Thymus (tissue), 11 donors: ENCODE results near the gene ZNF593OS. TPM values are rescaled to one million over a fixed set of nuclear protein-coding genes. Genes with fewer than 3 reads are reported as not detected.
A peak's percentile ranks its signal among the peaks of the same experiment; 100 is the strongest.

ENCODE experiments used
- DNase-seq, 9 donors: peaks; one replicate each; pipeline ENCODE4 v3.0.0-alpha.2; 2013; ENCODE audit warnings: low spot score in 9 of 9, low read depth in 6 of 9, missing footprints in 1 of 9
- H3K27ac ChIP-seq, 2 donors: one replicate each; pipeline ENCODE4 v1.5.1; 2013; ENCODE audit warnings: control low read depth in 1 of 2, low read depth in 1 of 2, low read length in 1 of 2, mild to moderate bottlenecking in 1 of 2, moderate library complexity in 1 of 2
- H3K27me3 ChIP-seq, 2 donors: one replicate each; pipeline ENCODE4 v1.5.1; 2013; ENCODE audit warnings: low read length in 1 of 2; ENCODE audit not compliant: control insufficient read depth in 2 of 2, insufficient read depth in 1 of 2
- H3K36me3 ChIP-seq, 2 donors: one replicate each; pipeline ENCODE4 v1.5.1; 2013; ENCODE audit warnings: low read length in 1 of 2, mild to moderate bottlenecking in 1 of 2, moderate library complexity in 1 of 2; ENCODE audit not compliant: control insufficient read depth in 2 of 2, insufficient read depth in 2 of 2
- H3K4me1 ChIP-seq, 2 donors: one replicate each; pipeline ENCODE4 v1.5.1; 2013; ENCODE audit warnings: low read length in 2 of 2; ENCODE audit not compliant: control insufficient read depth in 2 of 2, insufficient read depth in 2 of 2
- H3K4me3 ChIP-seq, 2 donors: one replicate each; pipeline ENCODE4 v1.5.1; 2013; ENCODE audit warnings: low read length in 2 of 2, control low read depth in 1 of 2, mild to moderate bottlenecking in 1 of 2
- H3K9me3 ChIP-seq, 2 donors: one replicate each; pipeline ENCODE4 v1.5.1; 2013; ENCODE audit warnings: low read length in 1 of 2, mild to moderate bottlenecking in 1 of 2; ENCODE audit not compliant: control insufficient read depth in 2 of 2, insufficient read depth in 1 of 2
- WGBS: extraction: QIAGEN DNeasy Blood & Tissue Kit; methylation state at CpG from one replicate; pipeline ENCODE4 v1.1.7; 2013; 5-methylcytosine and 5-hydroxymethylcytosine counted together
- polyA plus RNA-seq: library from polyadenylated mRNA; stranded (reverse); fragments of 200-250 nt; gene quantifications from one replicate; pipeline ENCODE4 v1.2.3, GENCODE V29; 2013
- total RNA-seq: library from RNA; stranded (reverse); fragments of 120-200 nt; gene quantifications from one replicate; pipeline ENCODE4 v1.2.4, GENCODE V29; 2013
- donor health status: healthy.

The ZNF593OS gene
- total and polyA plus RNA-seq, 2 donors, result 0.87 TPM; not detected in 1

DNA sequence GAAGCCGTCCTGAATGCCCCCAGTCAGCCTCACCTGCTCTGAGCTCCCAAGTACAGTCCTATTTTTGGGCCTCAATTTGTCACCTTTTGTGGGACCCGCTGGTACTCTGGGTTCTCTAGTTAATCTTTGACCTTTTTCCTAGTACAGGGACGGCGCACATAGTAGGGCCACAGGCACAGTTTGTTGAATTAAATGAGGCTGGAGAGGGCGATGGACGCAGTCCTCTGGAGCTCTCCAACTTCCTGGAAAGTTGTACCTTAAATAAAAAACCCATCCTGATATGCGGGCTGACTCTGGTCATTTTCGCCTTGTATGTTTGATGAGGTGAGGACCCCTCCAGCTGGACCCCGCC, 8.0 kb downstream of the ZNF593OS start:
- H3K4me1 ChIP-seq, result peaks cover 11 to 37% of the 10 kb centered on the region in 2 donors
- no peak for DNase-seq
- WGBS, result 57% methylated on average over 9 of the region's 9 CpGs
- no peak overlapping the region for H3K27ac ChIP-seq
- no peak overlapping the region for H3K4me3 ChIP-seq
- peaks cover 27 to 59% of the 10 kb centered on the region in 2 donors for H3K27me3 ChIP-seq
- peaks cover 0 to 8% of the 10 kb centered on the region in 2 donors for H3K9me3 ChIP-seq
- no peaks in the 10 kb centered on the region for H3K36me3 ChIP-seq

DNA sequence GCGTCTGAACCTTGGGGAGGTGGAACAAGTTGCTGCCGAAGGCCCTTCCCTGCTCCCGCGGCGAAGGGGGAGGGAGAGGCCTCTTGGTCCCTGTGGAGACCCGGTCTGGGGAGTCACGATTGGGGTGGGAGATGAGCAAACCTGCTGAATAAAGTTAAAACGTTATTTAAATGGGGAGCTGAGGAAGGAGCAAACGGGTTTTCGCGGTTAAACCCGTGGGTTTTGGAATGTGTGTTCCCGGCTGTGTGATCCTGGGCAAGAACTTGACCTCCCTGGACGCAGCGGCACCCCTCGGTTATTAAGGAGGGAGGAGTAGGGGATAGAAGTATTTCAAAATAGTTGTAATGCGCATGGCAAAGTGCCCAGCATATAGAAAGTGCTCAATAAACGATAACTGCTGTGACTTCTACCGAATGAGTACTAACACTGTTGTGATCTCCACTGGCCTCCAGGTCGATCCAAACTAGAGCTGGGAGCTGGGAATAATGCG, 9.4 kb downstream of the ZNF593OS start:
- H3K36me3 ChIP-seq, result no peaks in the 10 kb centered on the region
- peak overlapping the region in 1 of 2 donors; percentile 50 for H3K4me3 ChIP-seq
- no peak for DNase-seq
- peaks cover 0 to 8% of the 10 kb centered on the region in 2 donors for H3K9me3 ChIP-seq
- H3K4me1 ChIP-seq, result peaks cover 11 to 44% of the 10 kb centered on the region in 2 donors
- H3K27me3 ChIP-seq, result peaks cover 27 to 59% of the 10 kb centered on the region in 2 donors
- H3K27ac ChIP-seq, result no peak overlapping the region
- WGBS, result 27% methylated on average over 21 of the region's 21 CpGs

DNA sequence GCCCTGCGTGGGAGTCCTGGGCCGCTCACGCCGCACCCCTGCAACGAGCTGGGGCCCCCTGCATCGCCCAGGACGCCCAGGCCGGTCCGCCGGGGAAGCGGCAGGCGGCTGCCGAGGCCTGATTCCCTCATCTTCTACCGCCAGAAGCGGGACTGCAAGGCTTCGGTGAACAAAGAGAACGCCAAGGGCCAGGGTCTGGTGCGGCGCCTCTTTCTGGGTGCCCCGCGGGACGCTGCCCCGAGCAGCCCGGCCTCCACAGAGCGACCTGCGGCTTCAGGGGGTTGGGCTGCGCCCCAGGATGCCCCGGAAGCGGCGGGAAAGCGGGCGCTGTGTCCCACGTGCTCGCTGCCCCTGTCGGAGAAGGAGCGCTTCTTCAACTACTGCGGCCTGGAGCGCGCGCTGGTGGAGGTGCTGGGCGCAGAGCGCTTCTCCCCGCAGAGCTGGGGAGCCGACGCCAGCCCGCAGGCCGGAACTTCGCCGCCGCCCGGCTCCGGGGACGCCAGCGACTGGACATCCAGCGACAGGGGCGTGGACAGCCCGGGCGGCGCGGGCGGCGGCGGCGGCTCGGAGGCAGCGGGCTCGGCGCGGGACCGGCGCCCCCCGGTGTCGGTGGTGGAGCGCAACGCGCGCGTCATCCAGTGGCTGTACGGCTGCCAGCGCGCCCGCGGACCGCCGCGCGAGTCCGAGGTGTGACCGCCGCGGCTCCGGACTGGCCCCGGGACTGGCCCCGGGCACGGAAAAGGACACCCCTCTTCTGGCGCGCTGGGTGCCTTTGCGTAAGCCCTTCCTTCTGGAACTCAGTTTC, 10.0 kb downstream of the ZNF593OS start:
- peak in 1 of 9 donors; percentile 66 for DNase-seq
- peaks cover 27 to 61% of the 10 kb centered on the region in 2 donors for H3K27me3 ChIP-seq
- H3K27ac ChIP-seq, result no peak overlapping the region
- no peaks in the 10 kb centered on the region for H3K36me3 ChIP-seq
- H3K9me3 ChIP-seq, result peaks cover 0 to 8% of the 10 kb centered on the region in 2 donors
- 4% methylated on average over 98 of the region's 98 CpGs for WGBS
- H3K4me3 ChIP-seq, result peak overlapping the region; percentile 12 to 50
- H3K4me1 ChIP-seq, result peaks cover 7 to 43% of the 10 kb centered on the region in 2 donors

DNA sequence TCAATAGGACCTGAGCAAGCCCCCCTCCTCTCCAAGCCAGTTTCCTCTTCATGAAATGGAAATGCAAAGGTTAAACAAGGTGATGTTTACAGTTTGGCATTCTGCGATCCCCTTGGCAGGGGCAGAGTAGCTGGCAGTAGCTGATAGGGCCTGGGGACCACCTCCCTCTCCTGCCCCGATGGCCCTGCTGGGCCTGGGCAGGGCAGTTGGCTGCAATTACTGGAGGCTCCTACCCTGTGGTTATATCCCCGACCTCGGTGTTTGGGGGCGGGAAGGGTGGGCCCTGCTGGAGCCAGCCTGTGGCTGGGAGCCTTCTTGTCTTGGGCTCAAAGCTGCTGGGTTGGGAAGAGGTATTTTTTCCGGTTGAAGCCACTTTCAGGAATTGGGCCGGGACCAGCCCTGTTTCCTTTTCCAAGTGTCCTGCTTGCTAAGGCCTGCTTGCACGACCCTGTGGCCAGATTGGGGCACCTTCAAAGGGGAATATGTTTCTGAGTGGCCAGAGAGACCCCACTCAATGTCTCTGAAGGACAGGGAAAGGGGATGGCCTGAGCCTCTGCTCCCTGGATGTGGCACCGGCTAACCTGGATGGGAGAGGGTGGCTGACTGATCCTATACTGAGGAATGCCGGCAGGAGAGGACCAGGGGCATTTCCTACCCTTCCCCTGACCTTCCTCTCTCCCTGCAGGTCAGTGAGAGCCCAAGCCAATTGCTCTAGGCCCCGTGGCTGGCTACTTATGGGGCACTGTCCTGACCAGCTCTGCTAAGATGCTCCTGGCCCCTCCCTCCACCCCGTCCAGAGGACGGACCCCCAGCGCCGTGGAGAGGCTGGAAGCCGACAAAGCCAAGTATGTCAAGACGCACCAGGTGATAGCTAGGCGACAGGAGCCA, 10.9 kb downstream of the ZNF593OS start:
- Histone ChIP-seq H3K9me3 (peaks cover 0 to 8% of the 10 kb centered on the region in 2 donors), H3K36me3 (no peaks in the 10 kb centered on the region), H3K27ac (no peak overlapping the region), H3K27me3 (peaks cover 27 to 67% of the 10 kb centered on the region in 2 donors), H3K4me3 (no peak overlapping the region), H3K4me1 (peaks cover 15 to 48% of the 10 kb centered on the region in 2 donors)
- no peak for DNase-seq
- WGBS, result 82% methylated on average over 18 of the region's 18 CpGs

DNA sequence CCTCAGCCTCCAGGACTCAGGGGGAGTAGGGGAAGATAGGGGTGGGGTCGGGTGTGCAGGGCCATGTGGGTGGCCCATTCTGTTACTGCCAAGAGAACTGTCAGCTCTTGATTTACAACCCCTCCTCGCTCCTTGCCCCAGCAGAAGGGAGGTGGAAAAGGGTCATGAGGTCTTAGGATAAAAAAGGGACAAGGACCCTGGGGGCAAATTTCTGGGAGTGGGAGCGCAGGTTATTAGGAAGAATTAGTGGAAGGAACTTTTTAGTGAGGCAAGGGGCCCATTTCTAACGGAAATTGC, 11.9 kb downstream of the ZNF593OS start:
- Histone ChIP-seq H3K4me3 (no peak overlapping the region), H3K9me3 (peaks cover 0 to 8% of the 10 kb centered on the region in 2 donors), H3K27me3 (peaks cover 25 to 69% of the 10 kb centered on the region in 2 donors), H3K27ac (no peak overlapping the region), H3K36me3 (no peaks in the 10 kb centered on the region), H3K4me1 (peaks cover 26 to 58% of the 10 kb centered on the region in 2 donors)
- 96% methylated on average over 4 of the region's 4 CpGs for WGBS
- no peak for DNase-seq

DNA sequence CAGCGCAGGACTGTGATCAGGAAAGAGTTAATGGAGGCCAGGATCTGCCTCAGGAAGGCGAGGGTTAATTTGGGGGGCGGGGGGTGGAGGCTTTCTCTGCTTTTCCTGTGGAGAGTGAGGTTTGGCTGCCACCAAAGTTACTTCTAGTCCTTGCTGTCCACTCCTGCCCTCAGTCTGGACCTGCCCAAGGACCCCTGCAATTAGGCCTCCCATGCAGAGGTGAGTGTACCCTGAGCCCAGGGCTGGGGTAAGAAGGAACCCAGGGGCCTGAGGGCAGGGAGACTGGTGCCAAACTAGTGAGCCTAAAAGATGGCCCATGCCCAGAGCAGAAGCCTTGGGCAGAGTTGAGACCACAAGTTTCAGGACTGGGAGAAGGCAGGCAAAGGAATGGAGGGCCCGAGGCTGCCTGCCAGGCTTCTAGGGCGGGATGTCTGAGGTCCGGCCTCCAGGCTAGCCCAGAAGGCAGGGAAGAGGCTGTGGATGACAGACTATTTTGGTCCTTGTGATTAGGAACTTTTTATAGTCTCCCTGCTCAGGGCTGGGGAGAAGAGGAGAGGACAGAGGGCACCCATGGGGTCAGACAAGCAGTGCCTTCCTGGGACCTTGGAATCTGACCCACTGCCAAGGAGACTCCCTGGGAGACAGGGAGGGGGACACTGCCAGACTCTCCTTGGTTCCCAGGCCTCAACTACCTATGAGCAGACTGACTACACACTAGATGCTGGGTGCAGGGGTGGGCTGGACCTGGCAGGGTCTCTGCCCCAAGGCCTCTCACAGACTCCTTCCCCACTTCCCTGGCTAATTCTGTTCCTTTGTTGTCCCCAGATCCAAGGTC, 12.5 kb downstream of the ZNF593OS start, which contains the start of gene FAM110D:
Gene FAM110D, plus strand, starts transcription at position 172 of the 835 bp plus-strand sequence. CDS start 2,213 bp downstream, outside the sequence.
- Histone ChIP-seq H3K4me3 (no peak within 1 kb of the TSS), H3K4me1 (peaks cover 23 to 58% of the 10 kb centered on the region in 2 donors), H3K27ac (no peak within 1 kb of the TSS), H3K36me3 (no peaks in the 10 kb centered on the region), H3K27me3 (peaks cover 25 to 65% of the 10 kb centered on the region in 2 donors), H3K9me3 (peaks cover 0 to 8% of the 10 kb centered on the region in 2 donors)
- DNase-seq, result no peak
- 76% methylated on average over 6 of the region's 6 CpGs for WGBS

DNA sequence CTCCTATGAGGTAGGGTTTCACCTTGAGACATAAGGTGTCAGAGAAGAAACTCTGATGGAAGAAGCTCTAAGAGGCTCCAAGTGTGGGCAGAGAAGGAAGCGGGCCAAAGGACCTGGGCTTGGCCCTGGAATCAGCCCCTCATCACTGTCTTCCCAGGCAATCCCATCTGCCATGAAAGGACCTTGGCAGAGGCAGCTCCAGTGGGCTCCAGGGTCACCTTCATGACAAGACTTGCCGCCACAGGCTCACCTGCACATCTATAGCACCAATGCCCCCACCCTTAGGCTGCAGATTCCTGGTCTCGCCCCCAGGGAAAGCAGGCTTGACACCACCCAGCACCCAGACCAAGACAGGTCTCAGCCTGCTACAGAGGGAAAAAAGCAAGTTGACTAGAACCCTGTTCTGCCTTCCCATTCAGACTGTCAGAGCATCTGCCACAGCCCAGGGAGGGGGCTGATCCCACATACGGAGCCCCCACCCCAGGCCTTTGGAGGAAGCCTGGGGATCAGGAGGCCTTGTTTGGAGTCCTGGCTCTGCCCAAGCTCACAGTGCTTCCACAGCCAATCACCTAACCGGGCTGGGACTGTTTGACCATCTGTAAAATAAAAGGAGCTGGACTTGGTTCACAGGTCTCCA, 13.2 kb downstream of the ZNF593OS start:
- Histone ChIP-seq H3K9me3 (peaks cover 0 to 8% of the 10 kb centered on the region in 2 donors), H3K27me3 (peaks cover 20 to 60% of the 10 kb centered on the region in 2 donors), H3K4me3 (no peak overlapping the region), H3K27ac (no peak overlapping the region), H3K36me3 (no peaks in the 10 kb centered on the region), H3K4me1 (peaks cover 22 to 53% of the 10 kb centered on the region in 2 donors)
- 94% methylated on average over 5 of the region's 5 CpGs for WGBS
- DNase-seq, result no peak
